ENCODE results near the gene AGER.

GRCh38 chr6:32188381-32189068 is 4.5 kb upstream of the AGER start:
- TF ChIP-seq, protein P1, sequence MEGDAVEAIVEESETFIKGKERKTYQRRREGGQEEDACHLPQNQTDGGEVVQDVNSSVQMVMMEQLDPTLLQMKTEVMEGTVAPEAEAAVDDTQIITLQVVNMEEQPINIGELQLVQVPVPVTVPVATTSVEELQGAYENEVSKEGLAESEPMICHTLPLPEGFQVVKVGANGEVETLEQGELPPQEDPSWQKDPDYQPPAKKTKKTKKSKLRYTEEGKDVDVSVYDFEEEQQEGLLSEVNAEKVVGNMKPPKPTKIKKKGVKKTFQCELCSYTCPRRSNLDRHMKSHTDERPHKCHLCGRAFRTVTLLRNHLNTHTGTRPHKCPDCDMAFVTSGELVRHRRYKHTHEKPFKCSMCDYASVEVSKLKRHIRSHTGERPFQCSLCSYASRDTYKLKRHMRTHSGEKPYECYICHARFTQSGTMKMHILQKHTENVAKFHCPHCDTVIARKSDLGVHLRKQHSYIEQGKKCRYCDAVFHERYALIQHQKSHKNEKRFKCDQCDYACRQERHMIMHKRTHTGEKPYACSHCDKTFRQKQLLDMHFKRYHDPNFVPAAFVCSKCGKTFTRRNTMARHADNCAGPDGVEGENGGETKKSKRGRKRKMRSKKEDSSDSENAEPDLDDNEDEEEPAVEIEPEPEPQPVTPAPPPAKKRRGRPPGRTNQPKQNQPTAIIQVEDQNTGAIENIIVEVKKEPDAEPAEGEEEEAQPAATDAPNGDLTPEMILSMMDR (IDR thresholded peaks at IDR 0.05; ENCODE audit: borderline replicate concordance, extremely low read depth, low read length, poor library complexity, severe bottlenecking) = no peak
- no peak for TF ChIP-seq EZH2 (IDR thresholded peaks at IDR 0.05; ENCODE audit: borderline replicate concordance, low read depth, low read length, severe bottlenecking)
